Activated CD4-positive, alpha-beta T cell treated with anti-CD3 and anti-CD28 coated beads, Interleukin-2, amount 50 U/mL, for 24 hours (primary cell): Measurements from ENCODE around the gene ACOT7.

Experiments used
- DNase-seq, 2 donors: peaks; one replicate each; pipeline ENCODE4 v3.0.0-alpha.2; 2020; ENCODE audit warnings: low read depth in 1 of 2, low spot score in 1 of 2

Gene ACOT7

DNA sequence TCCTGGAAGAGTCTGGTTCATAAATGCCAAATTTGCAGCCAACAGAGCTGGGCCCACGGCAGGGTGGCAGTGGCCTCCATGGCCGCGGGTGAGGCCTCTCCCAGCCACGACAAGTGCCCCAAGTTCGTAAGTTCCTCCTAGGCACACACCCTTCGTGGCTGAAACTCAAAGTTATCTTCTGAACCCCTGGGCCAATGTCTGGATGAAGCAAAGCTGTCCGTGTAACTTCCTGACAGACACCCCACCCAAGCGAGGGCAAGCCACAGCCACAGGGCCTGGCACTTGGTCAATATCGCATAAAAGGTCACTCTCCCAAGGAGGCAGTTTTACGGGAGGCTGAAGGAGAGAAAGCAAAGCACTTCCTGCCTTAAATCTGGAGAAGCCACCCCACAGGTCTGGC lies 104.9 kb downstream of the ACOT7 start:
- no peak for DNase-seq

DNA sequence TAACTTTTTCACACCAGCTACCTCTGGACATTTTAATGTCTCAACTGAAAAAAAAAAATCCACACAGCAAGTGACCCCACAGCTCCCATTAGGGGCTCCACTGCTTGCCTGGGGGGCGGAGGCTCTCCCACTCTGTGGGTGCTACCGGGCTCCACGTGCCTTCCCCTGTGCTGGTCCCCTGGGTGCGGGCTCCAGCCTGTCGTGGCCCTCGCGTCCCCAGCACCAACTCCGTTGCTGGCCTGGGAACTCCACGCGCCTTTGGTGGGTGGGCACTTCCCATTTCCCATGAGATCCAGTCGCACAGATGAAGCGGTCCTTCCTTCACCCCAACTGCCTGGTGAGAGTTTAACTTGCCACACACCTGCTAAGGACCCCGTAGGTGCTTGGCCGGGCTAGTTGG lies 105.5 kb downstream of the ACOT7 start:
- no peak for DNase-seq

DNA sequence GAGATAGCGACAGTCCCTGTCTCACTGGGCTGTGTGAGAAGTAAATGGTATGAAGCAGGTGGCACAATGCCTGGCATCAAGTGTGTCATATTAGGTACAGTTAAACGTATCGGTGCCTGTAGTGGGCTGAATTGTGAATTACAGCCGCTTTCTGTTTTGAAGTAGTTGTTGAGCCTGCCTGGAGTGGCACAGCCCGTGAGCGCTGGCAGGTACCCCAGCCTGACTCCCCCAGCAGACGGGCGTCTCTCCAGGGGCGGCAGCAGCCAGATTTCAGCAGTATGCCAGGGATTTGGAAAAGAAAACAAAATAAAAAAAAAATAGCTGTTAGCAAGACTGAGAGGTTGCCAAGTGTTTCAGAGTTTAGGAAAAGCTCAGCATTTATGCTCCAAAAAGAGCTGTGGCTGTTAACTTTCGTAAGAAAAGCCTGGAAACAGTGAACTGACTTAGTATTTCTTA lies 106.1 kb downstream of the ACOT7 start:
- no peak for DNase-seq

DNA sequence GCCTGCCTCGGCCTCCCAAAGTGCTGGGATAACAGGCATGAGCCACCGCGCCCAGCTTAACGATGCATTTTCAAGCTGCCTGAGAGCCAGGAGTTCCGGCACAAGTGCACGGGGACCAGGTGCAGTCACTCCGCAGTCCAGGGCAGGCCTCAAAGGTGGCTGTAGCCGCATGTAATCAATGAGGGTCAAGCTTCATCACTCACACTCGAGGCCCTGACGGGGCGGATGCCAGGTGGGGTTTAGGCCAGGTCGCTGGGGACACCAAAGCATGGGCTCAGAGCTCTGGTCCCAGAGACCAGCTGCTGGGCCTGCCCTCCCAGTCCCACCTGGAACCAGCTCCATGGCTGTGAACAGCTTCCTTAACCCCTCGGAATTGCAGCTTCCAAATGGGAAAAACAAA lies 106.5 kb downstream of the ACOT7 start:
- DNase-seq: no peak

DNA sequence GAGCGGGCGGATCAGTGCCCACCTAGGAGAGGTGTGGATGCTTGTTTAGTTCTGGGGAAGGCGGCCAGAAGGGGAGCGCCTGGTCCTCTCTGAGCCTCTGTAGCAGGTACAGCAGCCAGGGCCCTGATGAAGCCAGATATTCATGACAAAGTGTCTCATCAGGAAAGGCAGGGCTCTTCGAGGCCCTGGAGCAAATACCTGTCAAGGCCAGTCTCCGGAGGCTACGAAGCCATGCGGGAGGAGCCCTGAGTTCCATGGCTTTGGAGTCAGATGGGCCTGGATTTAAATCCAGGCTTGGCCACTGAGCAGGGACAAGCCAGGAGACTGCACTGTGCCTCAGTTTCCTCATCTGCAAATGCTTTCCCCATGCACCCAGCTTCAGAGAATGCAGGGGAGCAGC lies 107.3 kb downstream of the ACOT7 start:
- no peak for DNase-seq

DNA sequence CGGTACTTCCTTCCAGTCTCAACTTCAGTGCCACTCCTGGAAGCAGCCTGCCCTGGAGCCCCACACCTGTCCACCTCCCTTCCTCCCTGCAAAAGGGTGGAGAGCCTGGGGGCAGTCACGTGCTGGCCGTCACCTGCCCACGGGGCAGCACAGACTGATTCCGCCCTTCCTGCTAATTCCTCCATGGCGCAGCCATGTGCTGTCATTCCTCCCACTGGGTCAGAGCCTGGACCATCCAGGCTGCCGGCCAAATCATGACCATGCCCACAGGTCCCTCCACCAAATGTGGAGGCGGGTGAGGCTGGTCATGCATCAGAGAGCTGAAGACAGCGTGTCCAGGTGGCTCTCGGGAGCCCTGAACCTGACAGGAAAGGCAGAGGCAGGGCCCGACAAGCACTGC lies 108.2 kb downstream of the ACOT7 start:
- DNase-seq: no peak

DNA sequence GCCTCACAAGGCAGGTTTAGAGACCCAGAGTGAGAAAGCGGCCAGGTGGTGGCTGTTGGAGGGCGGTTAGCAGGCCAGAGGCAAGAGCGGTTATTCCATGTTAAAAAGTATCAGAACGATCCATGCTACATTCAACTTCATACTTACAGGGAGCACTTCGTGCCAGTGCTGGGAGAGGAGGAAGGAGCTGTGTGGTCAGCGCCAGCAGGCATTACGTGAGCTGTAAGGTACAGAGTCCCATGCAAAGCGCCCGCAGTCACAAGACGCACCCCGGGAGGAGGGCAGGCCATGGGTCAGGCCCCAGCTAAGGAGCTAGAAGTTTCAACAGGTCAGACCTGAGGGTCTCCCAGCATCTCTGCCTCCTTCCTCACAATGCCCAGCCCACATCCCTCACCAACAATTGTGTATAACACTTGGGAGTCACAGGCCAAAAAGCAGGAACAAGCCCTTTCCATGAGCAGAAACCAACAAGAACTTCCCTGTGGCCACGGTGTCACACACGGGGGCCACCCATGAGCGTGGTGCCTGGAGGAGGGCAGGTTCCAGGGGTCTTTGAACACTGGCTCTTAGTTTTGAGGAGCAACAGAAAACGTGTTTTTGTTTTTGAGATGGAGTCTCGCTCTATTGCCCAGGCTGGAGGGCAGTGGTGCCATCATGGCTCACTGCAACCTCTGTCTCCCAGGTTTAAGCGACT lies 110.8 kb downstream of the ACOT7 start:
- no peak for DNase-seq

DNA sequence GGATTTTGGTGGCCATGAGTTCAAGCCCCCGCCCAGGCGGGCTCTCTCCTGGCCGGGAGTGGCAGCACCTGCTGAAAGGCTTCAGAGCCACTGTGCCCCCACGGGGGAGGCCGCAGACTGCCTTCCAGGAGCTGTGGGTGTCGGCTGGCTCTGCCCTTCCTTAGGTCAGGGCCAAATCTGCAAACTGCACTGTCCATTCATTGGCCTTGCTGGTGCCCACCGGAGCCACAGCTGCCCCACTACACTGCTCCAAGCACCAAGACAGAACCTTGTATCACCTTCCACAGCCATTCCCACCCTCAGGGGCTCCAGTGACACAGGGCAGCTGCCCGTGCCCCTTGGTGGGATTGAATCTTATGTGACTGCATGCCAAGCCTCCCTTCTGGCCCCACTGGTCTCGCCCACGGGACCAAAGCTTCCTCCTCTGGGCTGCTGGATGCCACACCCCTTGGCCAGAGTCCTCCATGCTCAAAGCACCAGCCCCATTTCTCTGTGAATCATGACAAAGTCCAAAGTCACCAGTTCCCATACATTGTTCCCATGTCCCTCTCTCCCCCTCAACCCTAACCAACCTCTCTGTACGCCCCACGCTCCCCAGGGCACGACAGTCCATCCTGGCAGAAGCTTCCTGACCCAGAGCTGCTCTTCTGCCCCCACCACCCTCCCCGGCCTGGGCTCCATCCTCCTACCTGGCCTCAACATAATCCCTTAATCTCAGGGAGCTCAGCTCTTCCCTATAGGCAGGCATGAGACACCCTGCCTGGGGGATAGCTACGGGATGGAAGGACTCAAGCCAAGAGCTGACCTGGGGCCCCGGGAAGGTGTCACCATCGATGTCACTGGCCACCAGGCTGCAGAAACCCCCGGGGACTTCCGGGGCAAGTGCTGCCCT lies 111.8 kb downstream of the ACOT7 start:
- DNase-seq: no peak

DNA sequence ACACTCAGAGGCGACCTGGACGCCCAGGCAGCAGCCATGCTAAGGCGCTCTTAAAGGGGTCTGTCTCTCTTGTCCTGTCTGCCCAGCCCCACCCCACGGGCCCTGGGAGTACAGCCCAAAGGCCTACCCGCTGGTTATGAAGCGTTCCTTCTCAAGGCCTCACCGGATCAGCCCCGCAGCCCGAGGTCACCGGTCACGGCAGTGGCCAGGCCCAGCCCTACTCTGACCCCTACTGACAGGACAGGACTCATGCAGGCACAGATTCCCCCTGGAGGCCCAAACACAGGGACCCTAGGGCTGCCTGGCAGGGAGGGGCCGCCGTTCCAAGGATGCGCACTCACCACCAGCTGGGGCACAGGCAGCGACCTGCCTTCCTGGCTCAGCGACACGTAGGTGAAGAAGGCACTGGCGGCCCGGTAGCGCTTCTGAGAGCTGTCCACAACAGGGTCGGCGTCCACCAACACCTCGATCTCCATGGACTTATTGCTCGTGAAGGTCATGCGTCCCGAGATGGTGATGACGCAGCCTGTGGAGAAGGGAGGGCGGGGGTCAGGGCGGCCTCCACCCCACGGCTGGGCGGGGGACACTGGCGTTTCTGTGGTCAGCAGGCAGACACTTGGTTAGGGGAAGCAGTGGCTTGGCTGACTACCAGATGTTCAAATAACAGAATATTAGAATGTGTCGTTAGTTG lies 112.7 kb downstream of the ACOT7 start:
- no peak for DNase-seq

DNA sequence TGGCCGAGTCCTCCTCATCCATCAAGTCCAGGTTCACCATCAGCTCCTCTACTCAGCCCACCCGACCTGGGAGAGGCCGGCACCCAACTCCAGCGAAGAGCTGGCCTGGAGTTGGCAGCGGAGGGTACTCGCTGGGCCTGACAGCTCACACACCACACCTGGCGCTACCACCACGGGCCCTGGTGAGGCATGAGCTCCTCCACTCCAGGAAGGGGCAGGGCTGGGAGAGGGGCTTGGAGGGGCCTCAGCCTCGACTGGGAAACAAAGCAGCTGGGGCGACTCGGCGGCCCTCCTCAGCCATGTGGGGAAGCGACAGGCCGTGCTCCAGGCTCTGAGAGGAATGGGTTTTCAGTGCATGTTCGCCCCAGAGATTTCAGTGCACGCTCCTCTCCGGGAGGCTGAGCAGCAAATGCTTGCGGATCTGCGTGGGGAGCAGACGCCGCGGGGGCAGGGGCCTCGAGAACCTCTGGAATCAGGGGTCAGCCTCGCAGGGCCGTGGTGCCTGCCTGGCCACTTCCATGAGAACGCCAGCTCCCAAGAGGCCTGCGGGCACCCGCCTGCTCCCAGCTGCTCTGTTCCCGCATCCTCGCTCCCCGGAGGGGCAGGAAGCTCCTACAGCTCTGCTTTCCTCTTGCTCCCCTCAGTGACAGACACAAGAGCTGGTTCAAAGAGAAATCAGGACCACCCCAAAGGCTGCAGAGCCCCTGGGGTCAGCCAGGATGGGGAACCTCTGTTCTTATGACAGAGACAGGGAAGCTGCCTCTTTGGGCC lies 113.8 kb downstream of the ACOT7 start:
- no peak for DNase-seq

DNA sequence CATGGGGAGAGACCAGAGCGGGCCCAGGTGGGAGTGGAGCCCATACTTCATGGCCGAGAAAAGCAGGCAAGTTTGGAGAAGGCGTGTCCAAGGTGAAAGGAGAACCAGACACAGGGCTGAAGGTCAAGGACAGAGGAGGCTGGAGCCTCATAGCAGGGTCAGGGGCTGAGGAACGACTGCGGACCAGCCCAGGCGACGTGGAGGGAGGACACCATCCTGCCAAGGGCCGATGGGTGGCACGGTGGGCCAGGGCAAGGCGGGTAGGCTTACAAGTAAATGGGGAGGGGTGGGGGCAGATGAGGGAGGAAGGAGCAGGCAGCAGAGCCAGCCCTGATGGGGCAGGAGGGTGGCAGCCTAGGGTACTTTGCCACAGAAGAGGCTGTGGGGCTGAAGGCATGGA lies 114.5 kb downstream of the ACOT7 start:
- DNase-seq: no peak

DNA sequence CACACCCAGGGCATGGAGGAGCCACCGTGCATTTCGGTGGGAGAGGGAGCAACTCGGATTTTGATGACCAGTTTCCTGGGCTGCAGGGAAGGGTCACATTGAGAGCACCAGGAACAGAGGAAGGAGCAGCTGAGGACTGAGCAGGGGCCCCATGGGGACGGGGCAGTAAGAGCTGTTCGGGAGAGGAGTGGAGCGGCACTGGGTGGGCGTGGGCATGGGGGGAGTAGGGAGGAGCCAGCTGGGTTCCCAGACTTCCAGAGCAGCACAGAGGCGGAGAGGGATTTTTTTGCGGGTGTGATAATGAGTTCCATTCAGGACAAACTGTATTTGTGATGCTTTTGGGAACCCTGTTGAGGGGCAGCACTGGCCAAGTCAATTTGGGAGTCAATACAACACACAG lies 115.3 kb downstream of the ACOT7 start:
- DNase-seq: no peak

DNA sequence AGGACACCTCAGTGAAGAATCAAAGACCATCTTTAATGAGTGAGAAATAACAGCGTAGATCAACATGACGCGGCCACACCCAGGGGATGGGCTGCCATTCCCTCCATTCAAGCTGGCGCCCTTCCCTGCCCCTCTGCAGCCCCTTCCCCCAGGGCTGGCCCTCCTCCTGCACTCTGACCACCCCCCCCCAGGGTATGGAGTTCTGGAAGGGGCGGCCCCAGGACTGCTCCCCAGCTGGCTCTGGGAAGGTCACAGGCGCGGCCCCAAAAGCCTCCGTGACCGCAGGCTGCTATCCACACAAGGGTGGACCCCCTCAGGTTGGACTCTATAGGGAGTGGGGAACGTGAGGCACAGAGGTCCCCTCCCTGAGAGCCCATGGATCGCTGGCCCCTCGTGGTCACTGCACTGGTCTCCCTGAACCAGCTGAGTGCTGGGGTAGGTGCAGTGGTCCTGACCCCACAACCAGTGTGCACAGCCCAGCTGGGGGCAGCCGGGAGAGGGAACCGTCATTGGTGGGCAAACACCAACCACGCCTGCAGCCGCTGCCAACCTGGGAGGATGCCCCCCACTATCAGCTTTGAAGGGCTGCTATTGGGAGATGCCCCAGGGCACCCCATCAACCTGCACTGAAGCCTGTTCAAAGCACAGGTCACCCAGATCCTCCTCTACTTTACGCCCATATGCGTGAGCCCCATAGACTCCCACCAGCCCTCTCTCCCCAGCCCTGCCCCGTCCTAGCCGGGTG lies 116.6 kb downstream of the ACOT7 start:
- DNase-seq: no peak

DNA sequence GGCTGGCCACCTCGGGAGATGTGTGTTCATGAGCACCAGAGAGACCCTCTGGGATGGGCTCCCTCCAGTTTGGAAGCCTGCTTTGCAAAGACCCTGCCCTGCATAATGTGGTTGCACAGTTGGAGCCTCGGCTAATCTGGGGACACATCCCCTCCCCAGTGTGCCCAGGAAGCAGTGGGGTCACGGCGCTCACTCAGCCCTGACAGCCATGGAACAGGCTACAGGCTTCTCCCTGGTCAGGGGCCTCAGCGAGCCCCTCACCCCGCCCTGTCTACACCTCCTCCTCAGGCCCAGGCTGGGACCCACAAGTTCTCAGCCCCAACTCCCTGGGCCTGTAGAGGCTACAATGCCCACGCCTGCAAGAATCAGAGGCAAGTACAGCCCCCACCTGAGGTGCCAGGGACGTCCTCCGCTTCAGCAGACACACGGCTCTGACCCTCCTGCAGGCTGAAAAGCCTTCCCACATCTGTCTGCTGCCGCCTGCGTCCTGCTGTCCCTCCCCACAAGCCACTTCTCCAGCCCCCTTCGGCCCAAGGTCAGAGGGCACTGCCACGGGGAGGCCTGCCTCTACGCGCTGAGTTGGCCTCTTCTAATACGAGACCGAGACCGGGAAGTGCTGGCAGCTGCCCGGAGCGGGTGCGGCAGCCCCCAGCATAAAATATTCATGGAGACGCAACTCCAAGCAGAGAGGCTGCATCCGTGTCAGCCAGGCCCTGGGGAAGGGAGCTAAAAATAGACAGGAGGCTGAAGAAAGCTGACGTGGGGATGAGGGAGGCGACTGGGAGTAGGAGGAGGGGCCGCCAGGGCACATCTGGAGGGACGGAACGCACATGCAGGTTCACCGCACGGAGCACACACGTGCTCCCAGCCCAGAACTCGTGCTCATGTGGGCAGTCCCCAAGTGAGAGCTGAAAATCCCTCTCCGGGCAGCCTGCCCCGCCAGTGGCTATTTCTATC lies 117.5 kb downstream of the ACOT7 start:
- DNase-seq: no peak

DNA sequence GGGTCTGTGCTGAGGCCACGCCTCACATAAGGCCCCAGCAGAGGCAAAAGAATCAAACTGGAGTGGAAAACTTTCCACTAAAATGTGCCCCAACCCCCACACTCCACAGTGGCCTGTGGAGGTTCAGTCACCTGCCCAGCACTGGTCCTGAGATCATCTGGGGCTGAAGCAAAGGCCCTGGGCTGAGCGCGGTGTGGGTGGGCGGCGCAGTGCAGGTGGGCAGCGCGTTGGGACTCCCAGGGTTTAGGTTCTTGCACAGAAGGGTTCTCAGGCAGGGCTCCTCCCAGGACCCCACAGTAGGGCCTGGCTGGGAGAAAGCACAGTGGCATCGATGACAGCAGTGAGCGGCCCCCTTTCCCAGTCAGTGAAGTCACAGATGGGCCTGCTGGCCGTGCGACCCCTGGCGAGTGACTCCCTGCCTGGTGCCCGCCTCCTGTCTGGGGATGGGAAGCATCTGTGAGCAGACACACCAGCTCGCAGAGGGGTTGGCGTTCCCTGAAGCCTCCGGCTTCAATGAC lies 118.9 kb downstream of the ACOT7 start:
- DNase-seq: no peak

DNA sequence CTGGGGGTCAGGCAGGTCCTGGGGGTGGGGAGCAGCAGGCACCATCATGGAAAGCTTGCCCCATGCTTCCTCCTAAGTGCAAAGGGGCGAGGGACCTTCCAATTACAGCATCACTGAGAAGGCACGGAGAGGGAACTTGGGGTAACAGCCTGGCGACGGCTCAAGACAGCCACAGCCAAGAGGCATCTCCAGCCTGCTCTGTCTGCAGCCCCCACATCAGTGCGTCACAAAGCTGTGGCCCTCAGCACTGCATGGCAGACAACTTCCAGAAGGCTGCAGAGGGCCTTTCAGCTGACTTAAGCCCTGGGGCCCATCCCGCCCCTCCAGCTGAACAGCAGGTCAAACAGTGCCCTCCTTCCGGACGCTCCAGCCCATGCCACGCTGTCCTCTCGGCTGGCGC lies 119.5 kb downstream of the ACOT7 start:
- DNase-seq: no peak

DNA sequence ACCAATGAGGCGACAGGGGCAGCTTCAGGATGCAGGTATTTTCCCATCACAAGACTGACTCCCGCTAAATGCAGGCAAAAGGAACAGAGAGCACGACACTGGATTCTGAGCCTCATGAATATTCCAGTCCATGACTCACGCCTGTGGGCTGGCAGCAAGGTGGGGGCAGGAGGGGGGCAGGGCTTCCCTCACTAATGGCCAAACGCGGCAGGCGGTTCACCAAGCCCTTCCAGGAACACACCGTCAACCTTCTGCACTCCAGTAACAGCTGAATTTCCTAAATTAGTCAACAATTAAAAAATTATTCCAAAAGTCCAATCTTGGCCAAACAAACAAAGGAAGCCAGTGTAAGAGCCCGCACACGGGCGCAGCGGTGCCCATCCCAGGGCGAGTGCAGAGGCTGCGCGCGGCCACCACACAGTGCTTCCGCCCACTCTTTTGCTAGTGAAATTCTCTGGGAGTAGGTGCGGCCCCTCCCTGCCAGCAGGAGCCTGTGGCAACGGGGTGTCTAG lies 120.1 kb downstream of the ACOT7 start:
- no peak for DNase-seq

DNA sequence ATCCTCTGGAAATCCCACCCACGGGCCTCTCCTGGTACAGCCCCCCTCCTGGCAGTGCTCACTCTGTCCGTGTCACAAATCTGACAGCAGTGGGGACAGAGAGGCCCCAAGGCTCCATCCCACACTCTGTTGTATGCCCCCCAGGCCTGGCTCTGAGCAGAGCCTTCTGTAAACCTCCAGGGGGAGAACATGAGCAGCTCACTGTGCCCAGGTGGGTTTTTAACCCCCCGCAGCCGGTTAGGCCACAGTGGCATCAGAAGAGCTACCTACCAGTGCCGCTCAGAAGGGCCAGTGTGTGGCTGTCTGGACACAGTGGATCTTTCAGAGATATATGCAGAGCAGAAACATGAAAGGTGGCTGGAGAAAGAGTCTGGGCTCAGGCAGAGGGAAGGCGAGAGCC lies 120.7 kb downstream of the ACOT7 start:
- DNase-seq: no peak

DNA sequence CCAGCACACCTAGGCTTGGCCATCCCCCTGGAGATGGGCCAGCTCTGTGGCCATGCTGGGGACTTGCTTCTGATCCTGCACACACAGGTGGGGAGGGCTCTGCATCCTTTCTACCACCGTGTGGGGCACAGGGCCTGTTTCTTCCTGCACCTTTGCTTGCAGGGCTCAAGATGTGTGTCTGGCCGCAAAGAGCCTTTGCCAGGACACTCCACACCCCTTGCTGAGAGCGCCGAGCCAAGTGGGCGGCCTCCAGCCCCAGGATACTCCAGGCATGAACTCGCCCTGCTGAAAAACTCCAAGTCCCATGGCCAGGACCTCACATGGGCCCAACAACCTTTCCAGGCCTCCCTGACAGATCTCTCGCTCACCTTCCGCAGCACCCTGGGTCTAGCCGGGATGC lies 121.1 kb downstream of the ACOT7 start:
- no peak for DNase-seq
